ENCODE measurements around the gene ATXN7L1.

Gene ATXN7L1

DNA sequence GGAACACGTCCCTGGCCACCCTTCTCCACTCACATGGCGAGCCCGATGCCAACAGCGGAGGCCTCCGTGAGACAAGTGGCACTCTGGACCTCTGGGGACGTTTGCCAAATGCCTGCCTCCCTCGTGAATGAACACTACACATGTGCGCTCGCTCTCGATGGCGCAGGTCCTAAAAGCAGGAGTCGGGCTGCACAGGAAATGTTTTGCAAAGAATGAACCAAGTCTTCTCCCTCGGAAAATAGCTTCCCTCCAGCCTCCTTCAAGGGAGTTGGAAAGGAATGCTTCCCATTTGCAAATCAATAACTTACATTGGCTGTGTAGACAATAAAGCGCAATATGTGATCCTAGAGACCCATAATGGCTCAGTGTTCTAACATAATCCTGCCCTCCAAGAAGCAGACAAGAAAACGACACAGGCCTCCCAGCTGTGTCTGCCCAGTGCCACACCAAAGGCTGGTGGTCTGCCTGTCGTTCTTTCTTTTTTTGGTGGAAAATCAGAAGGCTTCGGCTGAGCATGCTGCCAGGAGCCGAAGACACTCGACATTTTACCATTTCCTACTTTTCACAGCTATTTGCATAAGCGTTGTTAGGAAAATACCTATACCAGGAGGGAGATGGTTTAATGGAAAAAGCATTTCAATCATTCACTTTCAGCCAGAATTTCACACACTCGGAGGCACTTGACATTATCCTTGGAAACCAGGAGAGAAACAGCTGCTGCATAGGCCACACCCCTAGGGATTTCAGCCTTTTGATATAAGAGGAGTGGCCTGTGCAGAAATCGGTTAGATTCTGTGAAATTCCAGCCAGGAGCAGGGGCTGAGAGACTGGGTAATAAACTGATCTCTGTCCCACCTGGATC lies 38.4 kb downstream of the ATXN7L1 start:
- H3K27ac ChIP-seq (ENCODE audit: low read length) = no peak overlapping the region
- no peaks in the 10 kb centered on the region for H3K79me2 ChIP-seq (ENCODE audit: low read length)
- H3K4me3 ChIP-seq (ENCODE audit: low read length) = no peak overlapping the region
- no peaks in the 10 kb centered on the region for H3K27me3 ChIP-seq (replicated peaks; ENCODE audit: insufficient read depth, low read length)
- H3K9ac ChIP-seq (ENCODE audit: low read length) = no peak overlapping the region
- H2AFZ ChIP-seq (ENCODE audit: low read length) = no peak overlapping the region
- H3K9me2 ChIP-seq (replicated peaks; ENCODE audit: insufficient read depth, low read length) = no peaks in the 10 kb centered on the region
- H3K36me3 ChIP-seq (replicated peaks; ENCODE audit: insufficient read depth, low read length) = no peaks in the 10 kb centered on the region
- no peaks in the 10 kb centered on the region for H4K20me1 ChIP-seq (ENCODE audit: insufficient read depth, low read length)
- TF ChIP-seq EZH2 (optimal IDR thresholded peaks at IDR 0.05; ENCODE audit: low read depth, low read length) (no peak), CTCF (IDR thresholded peaks at IDR 0.05; ENCODE audit: low read length) (no peak), EZH2phosphoT487 (IDR thresholded peaks at IDR 0.05; ENCODE audit: low read length) (no peak)
- H3K4me1 ChIP-seq (ENCODE audit: low read length) = peaks cover 4% of the 10 kb centered on the region
- no peak for DNase-seq
- no peaks in the 10 kb centered on the region for H3K9me3 ChIP-seq (replicated peaks; ENCODE audit: insufficient read depth, low read length)
- no peaks in the 10 kb centered on the region for H3F3A ChIP-seq (ENCODE audit: insufficient read depth, low read length)
- no peak overlapping the region for H3K4me2 ChIP-seq (ENCODE audit: low read depth, low read length)

GRCh38 chr7:105835441-105835840 lies 41.0 kb downstream of the ATXN7L1 start:
- Histone ChIP-seq H3K9ac (ENCODE audit: low read length) (no peak overlapping the region), H3K9me3 (replicated peaks; ENCODE audit: insufficient read depth, low read length) (no peaks in the 10 kb centered on the region), H3K4me2 (ENCODE audit: low read depth, low read length) (no peak overlapping the region), H3K4me1 (ENCODE audit: low read length) (peaks cover 27% of the 10 kb centered on the region), H3K36me3 (replicated peaks; ENCODE audit: insufficient read depth, low read length) (no peaks in the 10 kb centered on the region), H3K9me2 (replicated peaks; ENCODE audit: insufficient read depth, low read length) (no peaks in the 10 kb centered on the region), H3F3A (ENCODE audit: insufficient read depth, low read length) (peaks cover 10% of the 10 kb centered on the region), H3K4me3 (ENCODE audit: low read length) (no peak overlapping the region), H2AFZ (ENCODE audit: low read length) (no peak overlapping the region), H3K27me3 (replicated peaks; ENCODE audit: insufficient read depth, low read length) (no peaks in the 10 kb centered on the region), H3K27ac (ENCODE audit: low read length) (no peak overlapping the region), H4K20me1 (ENCODE audit: insufficient read depth, low read length) (no peaks in the 10 kb centered on the region), H3K79me2 (ENCODE audit: low read length) (no peaks in the 10 kb centered on the region)
- TF ChIP-seq EZH2 (optimal IDR thresholded peaks at IDR 0.05; ENCODE audit: low read depth, low read length) = no peak
- TF ChIP-seq EZH2phosphoT487 (IDR thresholded peaks at IDR 0.05; ENCODE audit: low read length) = no peak
- TF ChIP-seq CTCF (IDR thresholded peaks at IDR 0.05; ENCODE audit: low read length) = no peak
- no peak for DNase-seq

GRCh38 chr7:105831824-105832535 lies 44.4 kb downstream of the ATXN7L1 start:
- H3K4me3 ChIP-seq (ENCODE audit: low read length) = peak overlapping the region; percentile 1; the same call in 1 of the 2 replicates
- DNase-seq = peak; percentile 17

More at GRCh38 chr7:105831824-105832535, 44.4 kb downstream of the ATXN7L1 start:
- Histone ChIP-seq H4K20me1 (ENCODE audit: insufficient read depth, low read length) (no peaks in the 10 kb centered on the region), H2AFZ (ENCODE audit: low read length) (peak overlapping the region; percentile 29), H3K9me2 (replicated peaks; ENCODE audit: insufficient read depth, low read length) (no peaks in the 10 kb centered on the region), H3K27ac (ENCODE audit: low read length) (peak overlapping the region; percentile 68), H3K9me3 (replicated peaks; ENCODE audit: insufficient read depth, low read length) (no peaks in the 10 kb centered on the region), H3F3A (ENCODE audit: insufficient read depth, low read length) (peaks cover 10% of the 10 kb centered on the region), H3K4me2 (ENCODE audit: low read depth, low read length) (peak overlapping the region; percentile 64), H3K9ac (ENCODE audit: low read length) (peak overlapping the region; percentile 0; the same call in 1 of the 2 replicates), H3K4me1 (ENCODE audit: low read length) (peaks cover 28% of the 10 kb centered on the region), H3K36me3 (replicated peaks; ENCODE audit: insufficient read depth, low read length) (no peaks in the 10 kb centered on the region), H3K27me3 (replicated peaks; ENCODE audit: insufficient read depth, low read length) (no peaks in the 10 kb centered on the region), H3K79me2 (ENCODE audit: low read length) (no peaks in the 10 kb centered on the region)
- TF ChIP-seq EZH2 (optimal IDR thresholded peaks at IDR 0.05; ENCODE audit: low read depth, low read length) = no peak
- TF ChIP-seq EZH2phosphoT487 (IDR thresholded peaks at IDR 0.05; ENCODE audit: low read length) = no peak
- no peak for TF ChIP-seq CTCF (IDR thresholded peaks at IDR 0.05; ENCODE audit: low read length)

Measured in MM.1S (cell line).